ENCODE measurements around the gene RPH3AL.

The RPH3AL gene

DNA sequence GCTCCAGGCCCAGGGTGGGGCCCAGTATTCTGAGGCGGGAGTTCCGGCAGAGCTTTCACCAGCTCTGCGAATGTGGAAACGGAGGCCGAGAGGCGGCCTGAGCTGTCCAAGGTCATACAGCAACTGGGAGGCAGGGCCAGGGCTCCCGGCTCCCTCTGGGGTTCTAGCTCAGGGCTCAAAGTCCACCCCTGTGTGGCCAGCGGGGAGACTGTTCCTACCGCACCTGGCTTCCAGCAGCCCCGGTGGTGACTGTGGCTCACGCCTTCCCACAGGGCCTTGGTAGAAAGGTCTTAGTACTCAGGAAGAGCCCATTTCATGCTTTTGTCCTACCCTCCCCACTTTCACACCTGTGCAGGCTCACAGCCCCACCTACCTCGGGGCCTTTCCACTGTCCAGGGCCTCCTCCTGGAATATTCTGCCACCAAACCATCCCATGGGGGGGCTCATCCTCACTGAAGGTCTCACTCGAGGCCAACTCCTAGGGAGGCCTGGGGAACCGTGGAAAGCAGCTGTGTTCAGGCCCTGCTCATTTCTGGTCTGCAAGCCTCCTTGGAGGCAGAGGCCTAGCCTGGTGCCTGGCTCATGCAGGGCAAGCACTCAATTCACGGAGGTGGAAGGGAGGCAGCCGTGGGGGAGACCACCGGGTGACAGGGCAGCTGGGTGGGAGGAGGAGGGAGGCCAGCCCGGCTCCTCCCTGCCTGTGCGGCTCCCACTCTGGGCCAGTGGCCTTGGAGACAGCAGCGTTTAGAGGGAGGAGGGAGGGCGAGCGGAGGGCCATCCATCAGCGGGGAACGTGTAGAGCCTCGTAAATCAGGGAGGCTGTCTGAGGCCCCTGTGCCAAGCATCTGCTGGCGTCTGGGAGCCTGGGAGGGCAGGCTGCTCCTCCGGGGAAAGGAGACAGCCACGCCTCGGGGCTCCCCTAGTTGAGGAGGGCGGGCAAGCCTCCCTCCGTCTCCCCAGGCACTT lies 158.5 kb downstream of the RPH3AL start:
- Histone ChIP-seq H3K36me3 (ENCODE audit: control insufficient read depth, insufficient read depth, low read length) (no peaks in the 10 kb centered on the region), H3K4me2 (ENCODE audit: low read length) (no peak overlapping the region), H3K27ac (ENCODE audit: low read depth, low read length) (no peak overlapping the region), H3K4ac (ENCODE audit: low read depth, low read length) (no peak overlapping the region), H3K23ac (ENCODE audit: low read length) (no peak overlapping the region), H3K79me1 (ENCODE audit: low read length) (no peaks in the 10 kb centered on the region), H3K9ac (ENCODE audit: low read length) (no peak overlapping the region), H2AK5ac (ENCODE audit: low read length) (no peak overlapping the region), H3K4me3 (ENCODE audit: low read length) (no peak overlapping the region), H3K79me2 (ENCODE audit: control insufficient read depth, insufficient read depth, low read length) (no peaks in the 10 kb centered on the region), H3K4me1 (ENCODE audit: control insufficient read depth, low read depth, low read length) (no peaks in the 10 kb centered on the region), H2BK5ac (ENCODE audit: low read length) (no peak overlapping the region), H3K18ac (ENCODE audit: low read length) (no peak overlapping the region), H3K56ac (ENCODE audit: low read length) (no peak overlapping the region), H2BK15ac (replicated peaks; ENCODE audit: low read depth) (no peak overlapping the region), H4K5ac (ENCODE audit: low read length) (no peak overlapping the region), H4K8ac (ENCODE audit: low read depth, low read length) (no peak overlapping the region), H3K27me3 (ENCODE audit: insufficient read depth, low read length, poor library complexity) (no peaks in the 10 kb centered on the region), H2BK120ac (ENCODE audit: low read depth, low read length) (no peak overlapping the region)
- DNase-seq: no peak
- no CpG with 5 or more reads among the region's 31 CpGs for WGBS (ENCODE audit: extremely low coverage, insufficient coverage, low lambda C conversion rate)

DNA sequence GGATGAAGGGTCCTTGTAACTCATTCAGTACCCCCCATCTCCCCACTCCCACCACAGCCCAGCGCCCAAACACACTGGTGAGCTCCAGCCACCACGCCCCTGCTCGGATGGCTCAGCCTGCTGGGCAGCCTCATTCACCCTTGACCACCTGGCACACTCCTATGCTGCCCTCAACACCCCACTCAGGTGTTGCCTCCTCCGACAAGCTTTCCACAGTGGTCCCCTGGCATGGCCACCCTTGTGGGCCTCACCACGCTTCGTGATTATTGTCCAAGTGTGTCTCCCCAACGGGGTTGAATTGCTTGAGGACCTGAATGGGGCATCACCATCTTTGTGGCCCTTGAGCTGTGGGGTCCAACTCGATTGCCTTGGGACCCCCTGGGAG lies 159.2 kb downstream of the RPH3AL start:
- no peak overlapping the region for H3K18ac ChIP-seq (ENCODE audit: low read length)
- no peak overlapping the region for H3K23ac ChIP-seq (ENCODE audit: low read length)
- no peak overlapping the region for H3K4me3 ChIP-seq (ENCODE audit: low read length)
- no peaks in the 10 kb centered on the region for H3K36me3 ChIP-seq (ENCODE audit: control insufficient read depth, insufficient read depth, low read length)
- no peak overlapping the region for H2AK5ac ChIP-seq (ENCODE audit: low read length)
- H2BK120ac ChIP-seq (ENCODE audit: low read depth, low read length): no peak overlapping the region
- H3K4me2 ChIP-seq (ENCODE audit: low read length): no peak overlapping the region
- no peaks in the 10 kb centered on the region for H3K4me1 ChIP-seq (ENCODE audit: control insufficient read depth, low read depth, low read length)
- H3K9ac ChIP-seq (ENCODE audit: low read length): no peak overlapping the region
- no CpG with 5 or more reads among the region's 8 CpGs for WGBS (ENCODE audit: extremely low coverage, insufficient coverage, low lambda C conversion rate)
- H4K5ac ChIP-seq (ENCODE audit: low read length): no peak overlapping the region
- DNase-seq: no peak
- no peak overlapping the region for H2BK15ac ChIP-seq (replicated peaks; ENCODE audit: low read depth)
- H3K4ac ChIP-seq (ENCODE audit: low read depth, low read length): no peak overlapping the region
- H4K8ac ChIP-seq (ENCODE audit: low read depth, low read length): no peak overlapping the region
- no peaks in the 10 kb centered on the region for H3K79me1 ChIP-seq (ENCODE audit: low read length)
- no peaks in the 10 kb centered on the region for H3K79me2 ChIP-seq (ENCODE audit: control insufficient read depth, insufficient read depth, low read length)
- H3K27ac ChIP-seq (ENCODE audit: low read depth, low read length): no peak overlapping the region
- H3K27me3 ChIP-seq (ENCODE audit: insufficient read depth, low read length, poor library complexity): no peaks in the 10 kb centered on the region
- no peak overlapping the region for H3K56ac ChIP-seq (ENCODE audit: low read length)
- H2BK5ac ChIP-seq (ENCODE audit: low read length): no peak overlapping the region

DNA sequence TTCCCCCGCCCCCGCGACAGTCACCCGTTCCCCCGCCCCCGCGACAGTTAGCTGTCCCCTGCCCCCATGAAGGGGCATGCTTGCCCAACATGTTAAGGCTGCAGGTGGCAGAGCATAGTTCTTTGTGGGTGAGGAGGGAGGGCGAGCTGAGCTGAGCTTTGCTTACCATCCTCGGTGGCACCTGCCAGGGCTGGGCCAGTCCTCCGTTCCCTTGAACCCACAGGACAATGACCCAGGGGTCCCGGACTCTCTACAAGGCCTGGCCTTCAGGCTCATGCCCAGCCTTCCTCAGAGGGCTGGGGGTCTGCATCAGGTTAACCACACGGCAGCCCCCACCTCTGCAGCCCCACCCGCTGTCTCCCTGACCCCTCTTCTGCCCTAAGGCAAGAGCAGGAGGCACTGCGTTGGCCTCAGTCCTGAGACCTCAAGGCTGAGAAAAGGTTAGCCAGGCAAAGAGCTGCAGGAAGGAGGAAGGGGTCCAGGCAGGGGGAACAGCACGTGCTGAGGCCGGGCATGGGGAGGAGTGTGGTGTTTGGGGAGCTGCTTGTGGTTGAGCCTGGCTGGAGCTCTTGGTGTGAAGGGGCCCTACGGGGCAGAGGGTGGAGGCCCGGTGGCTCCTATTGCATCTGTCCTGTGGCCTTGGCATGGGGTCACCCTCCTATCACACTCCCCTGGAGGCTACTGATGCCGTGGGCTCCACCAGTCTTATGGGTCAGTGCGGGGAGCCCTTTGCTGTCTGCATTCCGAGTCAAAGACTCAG lies 159.8 kb downstream of the RPH3AL start:
- Histone ChIP-seq H4K5ac (ENCODE audit: low read length) (no peak overlapping the region), H3K79me1 (ENCODE audit: low read length) (no peaks in the 10 kb centered on the region), H2BK5ac (ENCODE audit: low read length) (no peak overlapping the region), H3K4me2 (ENCODE audit: low read length) (no peak overlapping the region), H2AK5ac (ENCODE audit: low read length) (no peak overlapping the region), H3K27ac (ENCODE audit: low read depth, low read length) (no peak overlapping the region), H3K23ac (ENCODE audit: low read length) (no peak overlapping the region), H3K4me1 (ENCODE audit: control insufficient read depth, low read depth, low read length) (no peaks in the 10 kb centered on the region), H2BK15ac (replicated peaks; ENCODE audit: low read depth) (no peak overlapping the region), H4K8ac (ENCODE audit: low read depth, low read length) (no peak overlapping the region), H3K18ac (ENCODE audit: low read length) (no peak overlapping the region), H3K4ac (ENCODE audit: low read depth, low read length) (no peak overlapping the region), H3K4me3 (ENCODE audit: low read length) (no peak overlapping the region), H3K27me3 (ENCODE audit: insufficient read depth, low read length, poor library complexity) (no peaks in the 10 kb centered on the region), H3K36me3 (ENCODE audit: control insufficient read depth, insufficient read depth, low read length) (no peaks in the 10 kb centered on the region), H3K79me2 (ENCODE audit: control insufficient read depth, insufficient read depth, low read length) (no peaks in the 10 kb centered on the region), H2BK120ac (ENCODE audit: low read depth, low read length) (no peak overlapping the region), H3K9ac (ENCODE audit: low read length) (no peak overlapping the region), H3K56ac (ENCODE audit: low read length) (no peak overlapping the region)
- WGBS (ENCODE audit: extremely low coverage, insufficient coverage, low lambda C conversion rate): no CpG with 5 or more reads among the region's 21 CpGs
- no peak for DNase-seq

DNA sequence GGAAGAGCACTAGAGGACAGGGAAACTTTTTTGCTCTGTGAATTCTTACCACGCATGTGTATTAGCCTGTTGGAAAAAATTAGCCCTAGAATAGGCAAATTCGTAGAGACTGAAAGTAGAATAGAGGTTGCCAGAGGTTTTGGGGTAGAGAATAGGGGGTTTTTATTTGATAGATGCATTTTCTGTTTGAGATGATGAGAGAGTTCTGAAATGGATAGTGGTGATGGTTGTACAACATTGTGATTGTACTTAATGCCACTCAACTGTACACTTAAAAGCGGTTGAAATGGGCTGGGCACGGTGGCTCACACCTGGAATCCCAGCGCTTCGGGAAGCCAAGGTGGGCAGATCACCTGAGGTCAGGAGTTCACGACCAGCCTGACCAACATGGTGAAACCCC lies 163.2 kb downstream of the RPH3AL start:
- Histone ChIP-seq H3K27ac (ENCODE audit: low read depth, low read length) (no peak overlapping the region), H3K36me3 (ENCODE audit: control insufficient read depth, insufficient read depth, low read length) (no peaks in the 10 kb centered on the region), H3K23ac (ENCODE audit: low read length) (no peak overlapping the region), H3K18ac (ENCODE audit: low read length) (no peak overlapping the region), H3K4me1 (ENCODE audit: control insufficient read depth, low read depth, low read length) (no peaks in the 10 kb centered on the region), H3K56ac (ENCODE audit: low read length) (no peak overlapping the region), H3K4me2 (ENCODE audit: low read length) (no peak overlapping the region), H2BK15ac (replicated peaks; ENCODE audit: low read depth) (no peak overlapping the region), H3K79me1 (ENCODE audit: low read length) (no peaks in the 10 kb centered on the region), H2AK5ac (ENCODE audit: low read length) (no peak overlapping the region), H4K5ac (ENCODE audit: low read length) (no peak overlapping the region), H3K9ac (ENCODE audit: low read length) (no peak overlapping the region), H3K4me3 (ENCODE audit: low read length) (no peak overlapping the region), H3K4ac (ENCODE audit: low read depth, low read length) (no peak overlapping the region), H2BK5ac (ENCODE audit: low read length) (no peak overlapping the region), H3K27me3 (ENCODE audit: insufficient read depth, low read length, poor library complexity) (no peaks in the 10 kb centered on the region), H4K8ac (ENCODE audit: low read depth, low read length) (no peak overlapping the region), H3K79me2 (ENCODE audit: control insufficient read depth, insufficient read depth, low read length) (no peaks in the 10 kb centered on the region), H2BK120ac (ENCODE audit: low read depth, low read length) (no peak overlapping the region)
- no CpG with 5 or more reads among the region's 7 CpGs for WGBS (ENCODE audit: extremely low coverage, insufficient coverage, low lambda C conversion rate)
- no peak for DNase-seq

DNA sequence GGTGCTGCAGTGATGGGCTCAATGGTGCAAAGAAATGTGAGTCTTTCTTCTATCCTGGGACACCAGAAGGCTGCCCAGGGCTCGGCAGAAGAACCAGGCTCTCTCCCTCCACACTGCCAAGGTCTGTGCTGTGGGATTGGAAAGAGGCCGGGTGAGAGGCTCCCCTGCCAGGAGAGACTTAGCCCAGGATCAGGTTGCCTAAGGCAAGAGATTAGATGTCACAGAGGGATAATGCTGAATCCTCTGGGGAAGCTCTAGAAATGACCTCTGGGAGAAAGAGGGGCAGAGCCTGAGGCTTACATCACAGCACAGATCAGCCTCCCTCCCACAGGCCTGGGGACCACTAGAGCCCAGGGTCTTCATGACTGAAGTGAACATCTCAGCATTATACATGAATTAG lies 165.5 kb downstream of the RPH3AL start:
- H2BK120ac ChIP-seq (ENCODE audit: low read depth, low read length): no peak overlapping the region
- no peak overlapping the region for H3K18ac ChIP-seq (ENCODE audit: low read length)
- H3K27me3 ChIP-seq (ENCODE audit: insufficient read depth, low read length, poor library complexity): no peaks in the 10 kb centered on the region

More for the DNA sequence above, 165.5 kb downstream of the RPH3AL start:
- no peak overlapping the region for H4K5ac ChIP-seq (ENCODE audit: low read length)
- H3K79me2 ChIP-seq (ENCODE audit: control insufficient read depth, insufficient read depth, low read length): no peaks in the 10 kb centered on the region
- no peaks in the 10 kb centered on the region for H3K4me1 ChIP-seq (ENCODE audit: control insufficient read depth, low read depth, low read length)
- no peak overlapping the region for H2BK15ac ChIP-seq (replicated peaks; ENCODE audit: low read depth)
- no peaks in the 10 kb centered on the region for H3K79me1 ChIP-seq (ENCODE audit: low read length)
- H3K9ac ChIP-seq (ENCODE audit: low read length): no peak overlapping the region
- H3K23ac ChIP-seq (ENCODE audit: low read length): no peak overlapping the region
- H4K8ac ChIP-seq (ENCODE audit: low read depth, low read length): no peak overlapping the region
- DNase-seq: no peak
- H3K4me3 ChIP-seq (ENCODE audit: low read length): no peak overlapping the region
- no peaks in the 10 kb centered on the region for H3K36me3 ChIP-seq (ENCODE audit: control insufficient read depth, insufficient read depth, low read length)
- no peak overlapping the region for H2BK5ac ChIP-seq (ENCODE audit: low read length)
- H3K4me2 ChIP-seq (ENCODE audit: low read length): no peak overlapping the region
- WGBS (ENCODE audit: extremely low coverage, insufficient coverage, low lambda C conversion rate): no CpG with 5 or more reads among the region's 2 CpGs
- no peak overlapping the region for H2AK5ac ChIP-seq (ENCODE audit: low read length)
- no peak overlapping the region for H3K4ac ChIP-seq (ENCODE audit: low read depth, low read length)
- no peak overlapping the region for H3K56ac ChIP-seq (ENCODE audit: low read length)
- no peak overlapping the region for H3K27ac ChIP-seq (ENCODE audit: low read depth, low read length)
